ENCODE results near the gene ZNF280C. TPM values are rescaled to one million over a fixed set of nuclear protein-coding genes. Genes with fewer than 3 reads are reported as not detected.

Gene ZNF280C
- total and polyA plus RNA-seq, 2 of the 13 experiments (the other 11 are each of a cell fraction or from before 2014, with no cell fraction given) = 3.0 to 3.3 TPM

DNA sequence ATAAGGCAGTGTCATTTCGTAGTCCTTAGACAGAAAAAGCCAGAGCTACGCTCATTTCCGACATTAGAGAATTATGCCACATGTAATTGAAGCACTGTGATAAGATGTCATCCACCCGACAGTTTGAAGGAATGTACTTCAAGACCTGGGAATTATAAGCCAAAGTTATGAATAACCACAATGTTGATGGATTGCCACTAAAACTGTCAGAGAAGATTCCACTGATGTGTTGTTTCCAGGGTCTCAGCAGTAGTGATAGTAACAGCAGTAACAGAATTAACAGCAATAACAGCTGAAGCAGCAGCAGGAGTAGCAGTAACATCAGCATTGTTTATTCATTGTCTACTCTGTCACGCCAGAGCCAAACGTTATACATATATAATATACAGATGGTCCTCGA is 72.2 kb downstream of the ZNF280C start:
- H3K9ac ChIP-seq (ENCODE audit: insufficient read depth, low read depth, low read length) = no peak overlapping the region
- ChIA-PET POLR2A (no interaction called here), CTCF (ENCODE audit: low intra/inter-chr PET ratio, low total read pairs) (no interaction called here)
- FAIRE-seq = no peak
- H2AFZ ChIP-seq (ENCODE audit: low read length) = no peak overlapping the region
- H3K36me3 ChIP-seq (replicated peaks in 1 of 2; ENCODE audit: control insufficient read depth in 1 of 2, insufficient read depth in 2 of 2, low read length in 2 of 2) = no peaks in the 10 kb centered on the region
- H3K27me3 ChIP-seq (ENCODE audit: control insufficient read depth in 1 of 2, insufficient read depth in 2 of 2, low read length in 2 of 2) = no peaks in the 10 kb centered on the region
- intact Hi-C loops (cut with micrococcal nuclease; ENCODE audit: unreplicated experiment) = no loop called here
- H3K4me1 ChIP-seq (ENCODE audit: insufficient read depth, low read length) = peaks cover 13% of the 10 kb centered on the region
- DNase-seq (ENCODE audit: low spot score) = no peak
- H4K20me1 ChIP-seq (ENCODE audit: insufficient read depth, low read length) = no peaks in the 10 kb centered on the region
- H3K27ac ChIP-seq (ENCODE audit: extremely low read length, insufficient read depth, low read length) = no peak overlapping the region
- ATAC-seq = no peak
- no TSS peak for BruUV-seq (replicated peaks)
- H3K79me2 ChIP-seq (ENCODE audit: insufficient read depth, low read length) = no peaks in the 10 kb centered on the region
- no peak for TF ChIP-seq HNRNPLL (IDR thresholded peaks at IDR 0.05; ENCODE audit: low read depth, low read length, poor library complexity, severe bottlenecking)
- no peaks in the 10 kb centered on the region for H3K9me3 ChIP-seq (ENCODE audit: low read length)
- WGBS (ENCODE audit: low lambda C conversion rate) = 81% methylated on average over 7 of the region's 7 CpGs
- H3K4me3 ChIP-seq (replicated peaks in 1 of 3; ENCODE audit: insufficient read depth in 1 of 3, low read depth in 2 of 3, low read length in 3 of 3) = no peak overlapping the region
- in situ Hi-C loops (cut with HindIII; ENCODE audit: extremely low pct_ligation_motif_present, low pct_unique_long_range_greater_than_20kb) = no loop called here
- H3K4me2 ChIP-seq (ENCODE audit: low read depth, low read length) = no peak overlapping the region

DNA sequence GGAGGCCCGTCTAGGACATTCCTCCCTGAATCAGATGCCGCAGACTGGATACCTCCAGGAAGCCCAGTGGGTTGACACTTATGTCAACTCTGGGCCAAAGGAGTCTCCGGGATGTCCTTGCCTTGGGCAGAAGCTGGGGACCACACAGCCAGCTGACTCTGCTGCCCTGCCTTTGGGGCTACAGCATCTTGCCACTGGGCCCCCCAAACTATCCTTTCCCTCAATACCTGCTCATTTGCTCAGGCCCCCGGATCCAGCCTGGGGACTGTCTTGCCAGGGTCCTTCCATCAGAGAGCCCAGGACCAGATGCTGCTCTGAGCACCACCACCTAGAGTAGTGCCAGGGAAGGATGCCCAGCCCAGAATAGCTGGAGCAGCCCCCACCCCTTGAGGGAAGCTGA is 77.9 kb downstream of the ZNF280C start:
- BruUV-seq (replicated peaks) = no TSS peak
- intact Hi-C loops (cut with micrococcal nuclease; ENCODE audit: unreplicated experiment) = no loop called here
- in situ Hi-C loops (cut with HindIII; ENCODE audit: extremely low pct_ligation_motif_present, low pct_unique_long_range_greater_than_20kb) = loop anchor here (5.0 kb wide), 1 partner anchor 108 kb away; no protein-coding TSS in a partner anchor
- Histone ChIP-seq H3K27me3 (ENCODE audit: control insufficient read depth in 1 of 2, insufficient read depth in 2 of 2, low read length in 2 of 2) (no peaks in the 10 kb centered on the region), H3K4me2 (ENCODE audit: low read depth, low read length) (no peak overlapping the region), H3K36me3 (replicated peaks in 1 of 2; ENCODE audit: control insufficient read depth in 1 of 2, insufficient read depth in 2 of 2, low read length in 2 of 2) (no peaks in the 10 kb centered on the region), H2AFZ (ENCODE audit: low read length) (no peak overlapping the region), H3K27ac (ENCODE audit: extremely low read length, insufficient read depth, low read length) (no peak overlapping the region), H3K4me3 (replicated peaks in 1 of 3; ENCODE audit: insufficient read depth in 1 of 3, low read depth in 2 of 3, low read length in 3 of 3) (no peak overlapping the region), H3K79me2 (ENCODE audit: insufficient read depth, low read length) (no peaks in the 10 kb centered on the region), H3K9me3 (ENCODE audit: low read length) (no peaks in the 10 kb centered on the region), H3K4me1 (ENCODE audit: insufficient read depth, low read length) (peaks cover 13% of the 10 kb centered on the region), H3K9ac (ENCODE audit: insufficient read depth, low read depth, low read length) (no peak overlapping the region), H4K20me1 (ENCODE audit: insufficient read depth, low read length) (no peaks in the 10 kb centered on the region)
- CTCF ChIA-PET (ENCODE audit: low intra/inter-chr PET ratio, low total read pairs) = interaction anchor here (1.2 kb wide), 1 partner anchor 70 kb away, joined by 3 read pairs; no protein-coding TSS in a partner anchor
- no CpG with 5 or more reads among the region's 4 CpGs for WGBS (ENCODE audit: low lambda C conversion rate)
- ATAC-seq (no peak), FAIRE-seq (no peak), DNase-seq (ENCODE audit: low spot score) (no peak)
- TF ChIP-seq, protein P1, sequence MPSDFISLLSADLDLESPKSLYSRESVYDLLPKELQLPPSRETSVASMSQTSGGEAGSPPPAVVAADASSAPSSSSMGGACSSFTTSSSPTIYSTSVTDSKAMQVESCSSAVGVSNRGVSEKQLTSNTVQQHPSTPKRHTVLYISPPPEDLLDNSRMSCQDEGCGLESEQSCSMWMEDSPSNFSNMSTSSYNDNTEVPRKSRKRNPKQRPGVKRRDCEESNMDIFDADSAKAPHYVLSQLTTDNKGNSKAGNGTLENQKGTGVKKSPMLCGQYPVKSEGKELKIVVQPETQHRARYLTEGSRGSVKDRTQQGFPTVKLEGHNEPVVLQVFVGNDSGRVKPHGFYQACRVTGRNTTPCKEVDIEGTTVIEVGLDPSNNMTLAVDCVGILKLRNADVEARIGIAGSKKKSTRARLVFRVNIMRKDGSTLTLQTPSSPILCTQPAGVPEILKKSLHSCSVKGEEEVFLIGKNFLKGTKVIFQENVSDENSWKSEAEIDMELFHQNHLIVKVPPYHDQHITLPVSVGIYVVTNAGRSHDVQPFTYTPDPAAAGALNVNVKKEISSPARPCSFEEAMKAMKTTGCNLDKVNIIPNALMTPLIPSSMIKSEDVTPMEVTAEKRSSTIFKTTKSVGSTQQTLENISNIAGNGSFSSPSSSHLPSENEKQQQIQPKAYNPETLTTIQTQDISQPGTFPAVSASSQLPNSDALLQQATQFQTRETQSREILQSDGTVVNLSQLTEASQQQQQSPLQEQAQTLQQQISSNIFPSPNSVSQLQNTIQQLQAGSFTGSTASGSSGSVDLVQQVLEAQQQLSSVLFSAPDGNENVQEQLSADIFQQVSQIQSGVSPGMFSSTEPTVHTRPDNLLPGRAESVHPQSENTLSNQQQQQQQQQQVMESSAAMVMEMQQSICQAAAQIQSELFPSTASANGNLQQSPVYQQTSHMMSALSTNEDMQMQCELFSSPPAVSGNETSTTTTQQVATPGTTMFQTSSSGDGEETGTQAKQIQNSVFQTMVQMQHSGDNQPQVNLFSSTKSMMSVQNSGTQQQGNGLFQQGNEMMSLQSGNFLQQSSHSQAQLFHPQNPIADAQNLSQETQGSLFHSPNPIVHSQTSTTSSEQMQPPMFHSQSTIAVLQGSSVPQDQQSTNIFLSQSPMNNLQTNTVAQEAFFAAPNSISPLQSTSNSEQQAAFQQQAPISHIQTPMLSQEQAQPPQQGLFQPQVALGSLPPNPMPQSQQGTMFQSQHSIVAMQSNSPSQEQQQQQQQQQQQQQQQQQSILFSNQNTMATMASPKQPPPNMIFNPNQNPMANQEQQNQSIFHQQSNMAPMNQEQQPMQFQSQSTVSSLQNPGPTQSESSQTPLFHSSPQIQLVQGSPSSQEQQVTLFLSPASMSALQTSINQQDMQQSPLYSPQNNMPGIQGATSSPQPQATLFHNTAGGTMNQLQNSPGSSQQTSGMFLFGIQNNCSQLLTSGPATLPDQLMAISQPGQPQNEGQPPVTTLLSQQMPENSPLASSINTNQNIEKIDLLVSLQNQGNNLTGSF (CRISPR knock-in tag; IDR thresholded peaks at IDR 0.05) = no peak
- TF ChIP-seq ZNF264 (CRISPR knock-in tag; IDR thresholded peaks at IDR 0.05) = no peak
- no peak for TF ChIP-seq POLR2A (IDR thresholded peaks at IDR 0.05; ENCODE audit: insufficient read depth in 1 of 2, low read depth in 2 of 2, low read length in 2 of 2)
- POLR2A ChIA-PET = no interaction called here
